NCI-H2107 treated with DMSO at 0.1 percent for 48 hours (cell line): ENCODE results near the gene S100A2.
"Not testable (repeated sequence)": the region's sequence is repeated elsewhere in the genome, so short reads cannot be mapped to it uniquely, and the experiment has no call there.

Experiments
- DNase-seq: peaks from one replicate; lab custom pipeline; 2025; ENCODE audit not compliant: unreplicated experiment; lab: John Stamatoyannopoulos, UW

S100A2 gene

GRCh38 chr1:153566414-153567371, 1.0 kb upstream of the S100A2 start:
- peak; percentile 64 for DNase-seq

DNA sequence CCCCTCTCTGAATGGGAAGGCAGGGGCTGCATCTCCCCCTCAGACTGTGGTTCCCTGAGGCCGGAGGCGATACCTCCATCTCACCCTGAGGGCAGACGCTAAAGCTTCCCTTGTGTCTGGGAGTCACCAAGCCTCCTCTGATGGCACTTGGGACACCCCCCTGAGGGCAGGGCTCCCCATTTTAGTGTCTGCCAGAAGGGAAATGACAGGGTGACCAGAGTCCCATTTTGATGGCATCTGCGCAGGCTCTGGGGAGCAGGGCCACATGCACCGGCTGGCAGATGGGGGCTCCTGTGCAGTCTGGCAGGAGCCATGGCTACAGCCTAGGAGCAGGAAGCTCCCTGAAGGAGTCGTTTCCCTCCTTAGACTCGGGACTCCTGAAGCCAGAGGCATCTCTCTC, 1.7 kb downstream of the S100A2 start:
- no peak for DNase-seq

DNA sequence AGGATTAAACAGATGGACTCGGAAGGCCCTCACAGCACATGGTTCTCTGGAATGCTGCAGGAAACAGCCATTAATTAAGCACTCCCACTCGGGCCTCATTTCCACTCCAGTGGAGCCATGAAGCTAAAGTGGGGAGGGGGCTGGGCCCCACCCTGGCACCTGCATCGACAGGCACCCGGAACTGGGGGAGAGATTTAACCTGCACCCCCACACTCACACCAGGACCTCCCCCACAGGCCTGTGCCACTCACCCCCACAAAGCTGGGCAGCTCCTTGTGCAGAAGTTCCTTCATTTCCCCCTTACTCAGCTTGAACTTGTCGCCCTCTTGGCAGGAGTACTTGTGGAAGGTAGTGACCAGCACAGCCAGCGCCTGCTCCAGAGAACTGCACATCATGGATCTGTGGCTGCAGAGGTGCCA, 2.2 kb downstream of the S100A2 start:
- no peak for DNase-seq

GRCh38 chr1:153562021-153562420, 3.6 kb downstream of the S100A2 start:
- DNase-seq = not testable (repeated sequence)

DNA sequence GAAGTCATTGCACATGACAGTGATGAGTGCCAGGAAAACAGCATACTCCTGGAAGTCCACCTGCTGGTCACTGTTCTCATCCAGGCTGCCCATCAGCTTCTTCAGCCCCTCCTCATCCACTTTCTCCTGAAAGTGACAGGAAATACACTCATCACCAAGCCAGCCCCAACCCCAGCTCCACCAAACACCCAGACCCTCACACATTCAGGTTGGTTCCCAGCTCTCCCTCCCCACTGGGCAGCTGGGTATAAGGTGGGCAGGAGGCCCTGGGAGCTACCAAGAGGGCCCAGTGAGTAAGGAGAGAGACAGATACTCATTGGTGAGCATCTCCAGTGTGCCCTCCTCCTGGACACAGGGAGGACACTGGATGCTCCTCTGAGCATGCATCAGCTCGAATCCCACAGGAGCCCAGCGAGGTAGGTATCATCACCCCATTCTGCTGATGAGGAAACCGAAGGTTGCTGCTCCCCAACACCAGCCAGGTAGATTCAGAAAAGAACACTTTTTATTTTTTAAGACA, 4.1 kb downstream of the S100A2 start:
- DNase-seq = no peak

DNA sequence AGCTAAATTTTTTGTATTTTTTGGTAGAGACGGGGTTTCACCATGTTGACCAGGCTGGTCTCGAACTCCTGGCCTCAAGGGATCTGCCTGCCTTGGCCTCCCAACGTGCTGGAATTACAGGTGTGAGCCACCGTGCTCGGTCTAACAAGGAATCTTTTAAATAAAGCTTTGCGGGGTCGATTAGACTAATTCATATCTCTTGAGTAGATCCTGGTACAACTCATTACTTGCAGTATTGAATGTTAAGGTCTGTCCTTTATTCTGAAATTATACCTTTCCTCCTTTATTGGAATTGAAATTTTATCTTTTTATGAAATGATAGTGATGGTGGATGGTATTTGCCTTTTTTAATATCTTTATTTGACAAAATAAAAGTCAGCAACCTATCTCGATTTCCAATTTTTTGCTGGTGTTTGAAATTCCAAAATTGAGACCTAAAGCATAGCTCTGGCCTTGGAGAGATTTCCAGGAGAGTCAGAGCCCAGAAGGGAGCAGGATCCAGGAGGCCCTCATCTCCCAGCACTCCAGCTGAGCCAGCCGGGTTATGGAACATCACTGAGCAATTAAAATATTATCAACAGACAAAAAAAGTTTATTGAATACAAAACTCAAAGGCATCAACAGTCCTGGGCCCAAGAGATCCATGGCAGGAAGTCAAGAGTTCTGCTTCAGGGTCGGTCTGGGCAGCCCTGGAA, 4.7 kb downstream of the S100A2 start:
- DNase-seq = no peak

- DNase-seq = no peak
Observed at GRCh38 chr1:153560241-153560640, 5.4 kb downstream of the S100A2 start.

DNA sequence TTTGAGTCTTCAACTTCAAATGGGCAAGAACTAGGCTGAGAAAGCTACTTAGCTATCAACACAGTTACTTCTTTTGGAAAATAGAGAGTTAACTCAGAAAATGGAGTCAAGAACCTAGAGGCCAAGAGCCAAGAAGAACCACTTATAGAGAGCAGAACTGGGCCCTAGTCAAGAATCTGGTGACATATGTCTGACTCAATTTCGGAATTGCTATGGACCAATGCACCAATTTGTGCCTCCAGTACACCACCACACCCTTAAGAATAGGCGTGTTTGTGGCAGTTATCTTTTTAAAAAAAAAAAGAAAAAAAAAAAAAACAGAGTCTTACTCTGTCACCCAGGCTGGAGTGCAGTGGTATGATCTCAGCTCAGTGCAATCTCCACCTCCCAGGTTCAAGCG, 7.8 kb downstream of the S100A2 start:
- DNase-seq = no peak

DNA sequence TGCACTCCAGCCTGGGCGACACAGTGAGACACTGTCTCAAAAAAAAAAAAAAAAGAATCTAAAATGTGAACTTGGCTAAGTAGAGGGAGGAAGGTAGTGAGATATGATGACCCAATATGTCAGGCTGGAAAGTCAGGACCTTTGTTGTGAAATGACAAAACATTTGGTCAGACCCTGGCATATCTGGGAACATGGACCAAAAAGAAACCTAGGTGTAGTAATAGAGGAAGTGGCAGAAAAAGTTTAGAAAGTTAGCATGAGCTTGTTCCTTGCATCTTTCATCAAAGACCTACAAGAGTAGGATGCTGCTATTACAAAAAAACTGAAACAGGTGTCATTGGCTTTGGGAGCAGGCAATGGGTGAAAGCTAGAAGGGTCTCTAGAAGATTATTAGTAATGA, 9.3 kb downstream of the S100A2 start:
- DNase-seq = no peak

GRCh38 chr1:153553830-153554541, 11.7 kb downstream of the S100A2 start:
- DNase-seq = no peak

DNA sequence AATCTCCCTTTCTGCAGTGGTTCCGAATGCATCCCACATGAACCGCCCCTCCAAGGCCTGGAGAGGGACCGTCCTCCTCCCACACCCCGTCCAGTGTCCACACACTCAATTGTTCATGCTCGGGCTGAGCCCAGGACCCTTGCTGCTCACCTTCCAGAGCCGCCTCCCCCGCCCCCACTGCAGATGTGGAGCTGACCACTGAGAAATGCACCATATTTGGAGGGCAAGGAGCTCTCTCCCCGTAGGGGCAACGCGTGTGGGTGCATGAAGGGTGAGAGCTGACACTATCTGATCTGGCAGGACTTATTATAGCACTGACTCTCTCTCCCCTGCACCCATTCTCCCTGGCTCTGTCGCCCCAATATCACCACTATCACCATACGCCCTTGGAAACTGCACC, 12.5 kb downstream of the S100A2 start:
- DNase-seq = no peak

GRCh38 chr1:153552335-153552734, 13.3 kb downstream of the S100A2 start:
- DNase-seq = no peak

- no peak for DNase-seq
Observed at GRCh38 chr1:153550827-153551500, 14.7 kb downstream of the S100A2 start.

DNA sequence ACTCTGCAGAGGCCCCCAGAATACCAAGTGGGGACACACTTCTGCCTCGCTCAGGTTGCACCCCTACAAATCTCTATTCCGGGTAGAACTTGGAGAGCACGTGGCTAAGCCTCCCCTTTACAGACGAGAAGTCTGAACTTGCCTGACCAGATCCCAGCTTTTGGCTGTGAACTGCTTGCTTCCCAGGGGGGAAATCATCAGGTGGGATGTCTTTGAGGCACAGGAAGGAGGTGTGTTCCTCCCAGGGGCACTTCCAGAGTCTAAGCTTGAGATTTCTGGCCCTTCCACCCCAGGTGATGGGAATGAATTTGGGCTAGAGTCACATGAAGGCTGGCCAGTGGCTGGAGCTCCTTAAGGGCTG, 15.3 kb downstream of the S100A2 start:
- no peak for DNase-seq

DNA sequence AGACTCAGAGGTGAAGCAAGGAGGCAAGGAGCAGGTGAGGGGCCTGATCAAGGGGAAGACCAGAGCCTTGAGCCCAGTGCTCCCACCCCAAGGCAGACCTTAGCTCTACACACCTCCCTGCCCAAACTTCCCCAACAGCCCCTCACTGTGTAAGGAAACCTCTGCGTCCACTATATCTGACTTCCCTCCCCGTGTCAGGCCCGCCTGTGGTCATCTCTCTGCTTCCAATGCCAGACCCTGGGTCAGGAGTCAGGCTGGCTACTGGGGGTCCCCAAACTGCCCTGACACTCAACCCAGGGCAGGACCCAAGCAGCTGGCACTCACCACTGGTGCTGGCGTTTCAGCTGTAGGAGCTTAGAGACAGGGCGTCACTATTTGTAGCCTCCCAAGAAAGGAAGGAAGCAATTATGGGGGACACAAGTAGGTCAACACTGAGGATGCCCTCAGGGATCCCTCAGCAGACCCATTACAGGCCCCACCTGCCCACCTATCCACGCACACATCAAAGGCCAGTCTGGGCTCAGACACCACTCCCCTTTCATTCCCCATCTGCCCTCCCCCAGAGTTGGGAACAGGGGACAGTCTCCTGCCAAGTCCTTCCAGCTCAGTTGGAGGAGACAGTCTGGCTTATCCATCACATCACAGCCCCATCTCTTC, 15.8 kb downstream of the S100A2 start:
- no peak for DNase-seq

- DNase-seq = no peak
Observed at GRCh38 chr1:153548722-153549688, 16.6 kb downstream of the S100A2 start, which contains the start of gene S100A3. Gene S100A3 (minus strand): TSS chr1:153549258. CDS start chr1:153548485, 773 bp downstream.

- DNase-seq = no peak
Observed at GRCh38 chr1:153547560-153548551, 17.8 kb downstream of the S100A2 start.
